GM18517 (cell line): Measurements from ENCODE around the gene DNAI1.
"Not testable (repeated sequence)": the region's sequence is repeated elsewhere in the genome, so short reads cannot be mapped to it uniquely, and the experiment has no call there.

Source experiments
- ATAC-seq: cut with Tn5 transposase; IDR thresholded peaks from one replicate; pipeline ENCODE4 v1.9.1; 2021; ENCODE audit warnings: mild to moderate bottlenecking, moderate library complexity; ENCODE audit not compliant: unreplicated experiment

Gene DNAI1

DNA sequence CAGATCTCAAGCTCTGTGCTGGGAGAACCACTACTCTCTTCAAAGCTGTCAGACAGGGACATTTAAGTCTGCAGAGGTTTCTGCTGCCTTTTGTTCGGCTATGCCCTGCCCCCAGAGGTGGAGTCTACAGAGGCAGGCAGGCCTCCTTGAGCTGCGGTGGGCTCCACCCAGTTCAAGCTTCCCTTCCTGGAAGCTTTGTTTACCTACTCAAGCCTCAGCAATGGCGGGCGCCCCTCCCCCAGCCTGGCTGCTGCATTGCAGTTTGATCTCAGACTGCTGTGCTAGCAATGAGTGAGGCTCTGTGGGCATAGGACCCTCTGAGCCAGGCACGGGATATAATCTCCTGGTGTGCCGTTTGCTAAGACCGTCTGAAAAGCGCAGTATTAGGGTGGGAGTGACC, 73.4 kb downstream of the DNAI1 start:
- ATAC-seq = not testable (repeated sequence)

DNA sequence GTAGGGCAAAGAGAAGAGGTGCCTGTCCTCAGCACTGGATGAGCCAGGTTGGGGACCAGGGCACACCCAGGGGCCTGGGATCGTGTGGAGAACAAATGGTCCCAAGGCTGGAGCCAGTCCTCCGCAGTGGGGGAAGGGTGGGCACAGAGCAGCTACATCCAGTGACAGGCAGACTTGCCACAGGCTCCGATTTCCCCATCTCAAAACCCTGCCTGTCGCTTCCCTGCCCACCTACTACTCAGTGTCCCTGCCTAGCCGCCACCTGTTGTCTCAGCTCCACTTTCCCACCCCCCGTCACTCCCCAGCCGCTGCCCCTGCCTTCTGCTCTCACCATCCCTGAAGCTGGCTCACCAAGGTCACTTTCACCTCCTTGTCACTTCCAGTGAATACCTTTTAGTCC, 78.1 kb downstream of the DNAI1 start:
- ATAC-seq = no peak

DNA sequence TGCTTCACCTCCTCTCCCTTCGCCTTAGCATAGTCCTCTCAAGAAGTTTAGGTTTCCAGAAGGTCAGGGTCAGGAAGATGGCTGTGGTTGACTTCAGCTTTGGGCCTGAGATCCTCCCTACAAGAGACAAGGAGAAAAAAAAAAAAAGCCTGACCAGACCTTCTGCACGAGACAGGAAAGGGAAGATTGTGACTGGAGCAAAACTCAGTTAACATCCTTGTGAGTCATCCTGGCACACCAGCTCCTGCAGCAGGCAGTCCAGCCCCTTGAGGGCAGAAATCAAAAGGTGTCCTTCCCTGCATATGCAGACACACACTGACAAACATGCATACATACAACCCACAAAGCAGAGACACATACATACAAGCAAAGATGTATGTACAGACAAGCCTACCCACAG, 82.2 kb downstream of the DNAI1 start:
- no peak for ATAC-seq

- no peak for ATAC-seq
Measured at GRCh38 chr9:34541540-34541939, 82.9 kb downstream of the DNAI1 start.

GRCh38 chr9:34544035-34544434, 85.4 kb downstream of the DNAI1 start:
- no peak for ATAC-seq

- ATAC-seq = no peak
Measured at GRCh38 chr9:34545497-34545896, 86.9 kb downstream of the DNAI1 start.

DNA sequence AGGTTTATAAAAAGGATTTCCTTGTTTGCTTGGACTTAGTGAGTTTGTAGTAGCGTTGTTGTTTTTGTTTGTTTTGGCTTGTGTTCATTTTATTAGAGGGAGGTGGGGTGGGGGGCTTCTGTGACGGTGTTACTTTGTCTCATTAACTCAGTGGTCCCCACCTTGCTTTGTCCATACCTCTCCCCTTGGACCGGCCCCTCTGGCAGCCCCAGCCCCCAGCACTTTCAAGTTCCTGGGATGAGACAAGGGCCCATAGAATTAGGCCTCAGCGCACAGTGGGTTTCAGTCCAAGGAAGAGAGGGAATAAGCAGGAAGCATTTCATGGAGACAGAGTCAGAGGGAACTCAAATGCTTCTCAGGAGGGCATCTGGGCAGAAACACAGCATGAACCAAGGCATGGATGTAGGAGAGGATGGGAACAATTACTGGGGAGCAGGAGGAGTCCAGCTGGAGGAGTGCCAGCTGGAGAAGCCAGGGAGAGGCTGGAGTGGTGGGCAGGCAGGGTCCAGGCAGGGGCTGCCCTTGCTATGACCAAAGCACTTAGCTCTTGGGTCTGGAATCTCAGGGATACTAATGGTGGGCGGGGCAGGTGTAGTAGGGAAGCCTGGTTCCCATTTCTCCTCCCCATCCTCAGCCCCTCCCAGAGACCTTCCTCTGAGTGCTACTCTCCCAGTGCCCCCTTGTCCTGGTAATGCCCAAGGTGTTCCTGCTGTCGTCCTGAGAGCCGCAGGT, 87.7 kb downstream of the DNAI1 start:
- no peak for ATAC-seq

DNA sequence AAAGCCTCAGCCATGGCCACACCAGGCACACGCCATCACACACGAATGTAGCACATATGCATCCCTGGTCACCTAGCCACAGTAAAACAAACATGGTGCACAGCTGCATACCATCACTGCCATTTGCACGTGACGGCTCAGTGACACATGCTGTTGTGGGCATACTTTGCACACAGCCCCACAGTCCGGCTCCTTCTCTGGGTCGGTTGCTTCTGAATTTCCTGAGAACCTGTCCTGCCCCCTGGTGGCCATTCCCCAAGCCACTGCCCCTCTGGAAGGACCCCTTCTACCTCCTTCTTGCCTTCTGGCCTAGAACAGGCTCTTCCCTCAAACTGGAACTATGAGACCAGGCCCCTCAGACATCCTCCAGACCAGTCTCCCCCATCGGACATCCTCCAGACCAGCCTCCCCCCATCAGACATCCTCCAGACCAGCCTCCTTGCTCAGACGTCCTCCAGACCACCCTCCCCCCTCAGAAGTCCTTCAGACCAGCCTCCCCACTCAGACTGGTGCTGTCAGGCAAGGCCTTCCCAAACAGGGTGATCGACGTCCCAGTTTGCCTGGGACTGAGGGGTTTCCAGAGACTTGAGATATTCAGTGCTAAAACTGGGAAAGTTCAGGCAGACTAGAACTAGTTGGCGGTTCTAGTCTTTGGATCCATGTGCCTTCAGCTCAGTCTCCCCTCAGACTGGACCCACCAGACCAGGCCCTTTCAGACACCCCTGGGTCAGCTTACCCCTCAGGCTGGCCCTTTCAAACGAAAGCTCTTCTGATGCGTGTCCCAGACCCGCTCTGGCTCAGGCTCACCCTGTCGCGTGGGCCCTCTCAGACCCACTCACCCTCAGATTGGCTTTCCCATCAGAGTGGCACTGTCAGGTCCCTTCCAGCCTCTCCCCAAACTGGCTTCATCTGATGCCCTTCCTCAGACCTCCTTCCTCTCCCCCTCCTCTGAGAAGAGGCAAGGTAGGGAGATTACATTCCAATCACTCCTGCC, 88.5 kb downstream of the DNAI1 start:
- no peak for ATAC-seq

DNA sequence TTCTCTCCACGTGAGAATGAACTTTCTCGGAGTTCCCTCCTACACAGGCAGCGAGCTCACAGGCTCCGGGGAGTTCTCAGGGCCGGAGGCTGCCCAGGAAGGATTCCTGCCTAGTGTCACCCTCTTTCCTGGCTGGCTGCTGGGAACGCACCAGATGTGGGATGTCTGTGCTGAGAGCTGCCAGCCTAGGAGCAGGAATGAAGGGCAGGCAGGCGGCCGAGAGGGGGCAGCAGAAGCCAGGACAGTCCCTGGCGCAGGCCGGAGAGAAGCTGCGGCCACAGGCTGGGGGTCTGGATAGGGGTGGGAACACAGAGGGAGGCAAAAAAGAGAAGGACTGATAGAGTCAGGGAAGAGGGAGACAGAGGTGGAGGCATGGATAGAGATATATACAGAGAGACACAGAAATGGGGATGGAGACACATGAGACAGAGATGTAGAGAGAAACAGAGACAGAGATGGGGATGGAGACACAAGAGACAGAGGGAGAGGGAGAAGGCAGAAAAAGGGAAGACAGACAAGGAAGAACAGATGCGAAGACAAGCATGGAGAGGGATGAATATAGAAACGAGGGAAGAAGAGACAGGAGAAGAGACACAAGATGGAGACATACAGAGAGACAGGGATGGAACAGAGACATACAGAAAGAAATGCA, 89.5 kb downstream of the DNAI1 start:
- ATAC-seq = no peak

GRCh38 chr9:34549407-34549732, 90.8 kb downstream of the DNAI1 start:
- ATAC-seq = no peak

GRCh38 chr9:34550016-34550680, 91.5 kb downstream of the DNAI1 start:
- ATAC-seq = no peak

DNA sequence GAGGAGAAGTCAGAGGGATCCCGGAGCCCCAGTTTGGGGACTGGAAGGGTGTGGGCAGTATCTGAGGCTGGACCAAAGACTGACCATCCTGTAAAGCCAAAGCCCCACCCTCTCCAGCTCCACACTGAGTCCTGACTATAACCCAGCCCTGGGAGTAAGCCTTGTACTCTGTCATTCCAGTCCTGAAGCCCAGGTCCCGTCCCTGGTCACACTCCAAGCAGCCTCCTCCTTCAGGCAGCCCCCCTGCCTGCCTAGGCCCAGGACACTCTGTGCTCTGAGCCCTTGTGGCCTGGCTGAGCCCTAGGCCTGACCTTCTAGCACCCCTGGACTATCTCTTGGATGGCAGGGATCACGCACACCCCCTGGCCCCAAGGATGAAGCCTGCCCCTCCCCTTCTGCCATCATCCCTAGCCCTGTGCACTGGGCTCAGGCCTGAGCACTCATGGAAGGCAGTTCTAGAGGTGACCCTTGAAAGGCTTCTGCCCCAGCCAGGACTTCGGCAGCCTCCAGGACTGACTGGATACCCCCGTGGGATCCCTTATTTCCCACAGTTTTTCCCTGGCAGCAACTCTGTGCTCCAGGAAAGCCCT, 92.2 kb downstream of the DNAI1 start:
- no peak for ATAC-seq

DNA sequence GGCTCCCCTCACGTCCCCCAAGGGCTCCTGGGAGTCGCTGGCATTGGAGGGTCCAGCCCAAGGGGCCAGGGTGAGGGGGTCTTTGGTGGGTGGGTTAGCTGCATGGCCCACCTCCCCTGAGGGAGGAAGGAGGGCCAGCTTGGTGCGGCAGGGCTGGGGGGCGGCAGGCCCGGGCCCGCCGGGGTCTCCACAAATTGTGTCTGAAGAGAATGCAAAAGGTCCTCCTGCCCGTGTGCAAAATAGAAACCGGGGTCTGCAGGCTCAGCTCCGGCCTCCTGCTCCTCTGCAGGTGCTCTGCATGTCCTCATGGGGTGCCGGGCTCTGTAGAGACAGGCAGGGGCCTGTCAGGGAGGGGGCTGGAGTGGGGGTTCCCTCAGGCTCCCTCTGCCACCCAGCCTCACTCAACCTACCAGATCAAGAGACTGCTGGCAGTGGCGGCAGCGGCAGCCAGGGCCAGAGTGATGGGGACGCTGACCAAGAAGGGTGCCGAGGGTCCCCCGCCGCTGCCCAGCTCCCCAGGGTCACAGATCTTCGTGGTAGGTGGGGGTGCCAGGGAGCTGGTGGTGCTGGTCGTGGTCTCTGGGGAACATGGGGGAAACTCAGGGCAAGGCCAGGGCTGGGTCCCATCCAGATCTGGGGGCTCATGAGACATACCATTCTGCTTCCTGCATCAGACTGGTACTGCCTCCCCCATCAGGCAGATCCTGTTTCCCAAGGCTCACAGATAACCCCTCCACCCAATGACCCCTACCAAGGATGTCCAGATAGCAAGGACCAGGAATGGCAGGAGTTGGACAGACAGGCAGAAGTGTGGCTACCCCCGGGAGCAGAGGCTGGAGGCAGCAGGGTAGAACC, 93.4 kb downstream of the DNAI1 start:
- no peak for ATAC-seq

GRCh38 chr9:34552606-34552981, 94.0 kb downstream of the DNAI1 start:
- ATAC-seq = no peak

DNA sequence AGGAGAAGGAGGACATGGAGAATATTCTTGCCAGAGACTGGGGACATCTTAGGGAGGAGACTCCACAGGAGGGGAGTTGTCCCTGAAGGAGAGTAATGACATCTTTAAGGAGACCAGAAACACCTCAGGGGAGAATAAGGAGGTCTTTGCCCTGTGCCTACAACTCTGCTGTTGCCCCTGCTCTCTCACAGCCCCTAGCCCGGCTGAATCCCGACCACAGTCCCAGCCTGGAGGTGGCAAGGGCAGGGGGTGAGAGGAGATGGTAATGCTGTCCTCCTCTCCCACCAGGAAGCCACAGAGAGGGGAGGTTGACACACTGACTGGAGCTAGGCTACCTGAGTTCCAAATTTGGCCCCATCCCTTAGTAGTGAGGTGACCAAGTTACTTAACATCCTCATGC, 94.4 kb downstream of the DNAI1 start:
- no peak for ATAC-seq

- no peak for ATAC-seq
Measured at GRCh38 chr9:34553511-34554021, 95.0 kb downstream of the DNAI1 start.

DNA sequence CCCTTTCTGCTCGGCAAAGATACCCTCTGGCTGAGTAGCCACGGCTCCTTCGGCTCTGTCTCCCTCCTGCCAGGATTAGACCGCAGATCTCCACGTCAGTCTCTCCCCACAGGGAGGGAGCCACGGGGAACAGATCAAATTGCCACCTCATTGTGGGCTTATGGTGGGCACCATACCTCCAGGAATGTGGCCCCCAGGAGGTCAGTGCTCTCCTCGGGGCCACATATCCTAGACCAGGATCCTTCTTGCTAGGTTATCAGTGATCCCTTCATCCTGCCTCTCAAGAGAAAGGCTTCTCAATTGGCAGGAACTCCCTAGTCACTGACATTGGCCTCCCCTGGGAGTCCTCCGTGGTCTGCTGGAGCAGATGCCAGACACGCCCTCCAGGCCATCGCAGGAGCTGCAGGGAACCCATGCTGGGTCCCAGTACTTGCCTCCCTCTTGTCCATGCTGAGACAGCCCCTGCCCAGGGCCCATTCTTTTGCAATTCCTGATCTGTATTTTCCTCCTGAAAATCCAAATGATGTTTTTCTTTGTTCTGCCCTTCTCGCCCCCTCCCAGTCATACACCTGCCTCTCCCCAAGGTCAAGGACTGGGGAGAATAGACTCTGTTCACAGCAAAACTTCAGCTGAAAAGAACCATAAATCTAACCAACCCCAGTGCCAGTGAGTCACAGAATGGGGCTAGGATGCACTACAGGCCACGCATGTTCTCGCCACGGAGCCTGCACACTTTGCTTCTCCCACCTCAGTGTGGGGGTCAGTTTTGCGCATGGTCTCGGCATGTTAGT, 95.8 kb downstream of the DNAI1 start:
- ATAC-seq = no peak

GRCh38 chr9:34555002-34555348, 96.4 kb downstream of the DNAI1 start:
- no peak for ATAC-seq

GRCh38 chr9:34555500-34555899, 96.9 kb downstream of the DNAI1 start:
- ATAC-seq = no peak
